Lung (tissue), 12 donors: Measurements from ENCODE around the gene OR5H6. TPM values are rescaled to one million over a fixed set of nuclear protein-coding genes. Genes with fewer than 3 reads are reported as not detected.

Source experiments
- ATAC-seq: fragments of 200-7000 bp; cut with Tn5 transposase; one replicate; pipeline ENCODE4 v1.9.1; 2020; ENCODE audit warnings: moderate number of reproducible peaks; ENCODE audit not compliant: insufficient read depth, low FRiP score
- DNase-seq, 3 donors: peaks; one replicate each; pipeline ENCODE4 v3.0.0-alpha.2; 2013 to 2017
- H3K27ac ChIP-seq, 2 donors: one replicate each; pipeline ENCODE4 v1.5.1; 2013; ENCODE audit warnings: mild to moderate bottlenecking in 2 of 2, moderate library complexity in 2 of 2, control low read depth in 1 of 2, inconsistent platforms in 1 of 2, low read depth in 1 of 2, low read length in 1 of 2
- H3K27me3 ChIP-seq, 3 donors: one replicate each; pipeline ENCODE4 v1.5.1; 2013; ENCODE audit warnings: low read length in 2 of 3; ENCODE audit not compliant: control insufficient read depth in 3 of 3, insufficient read depth in 3 of 3
- H3K36me3 ChIP-seq, 4 donors: one replicate each; pipeline ENCODE4 v1.5.1; 2013; ENCODE audit warnings: low read length in 4 of 4, mild to moderate bottlenecking in 1 of 4, moderate library complexity in 1 of 4; ENCODE audit not compliant: control insufficient read depth in 4 of 4, insufficient read depth in 4 of 4
- H3K4me1 ChIP-seq, 5 donors: one replicate each; pipeline ENCODE4 v1.5.1; 2013; ENCODE audit warnings: low read length in 5 of 5, mild to moderate bottlenecking in 2 of 5, moderate library complexity in 1 of 5; ENCODE audit not compliant: control insufficient read depth in 5 of 5, insufficient read depth in 5 of 5
- H3K4me3 ChIP-seq: one replicate; pipeline ENCODE4 v1.5.1; 2013; ENCODE audit warnings: mild to moderate bottlenecking, control low read depth, moderate library complexity
- H3K9ac ChIP-seq, 2 donors: one replicate each; pipeline ENCODE4 v1.5.1; 2013; ENCODE audit warnings: low read length in 2 of 2, control low read depth in 1 of 2; ENCODE audit not compliant: insufficient read depth in 1 of 2
- H3K9me3 ChIP-seq, 4 donors: one replicate each; pipeline ENCODE4 v1.5.1; 2013; ENCODE audit warnings: low read length in 3 of 4, mild to moderate bottlenecking in 1 of 4, moderate library complexity in 1 of 4; ENCODE audit not compliant: control insufficient read depth in 4 of 4, insufficient read depth in 3 of 4
- CTCF ChIP-seq: IDR thresholded peaks from 2 replicates; pipeline ENCODE4 v1.5.1; 2012; ENCODE audit warnings: mild to moderate bottlenecking; ENCODE audit errors: control extremely low read depth, extremely low read depth
- WGBS, 2 donors: extraction: QIAGEN DNeasy Blood & Tissue Kit; methylation state at CpG; one replicate each; pipeline ENCODE4 v1.1.7; 2013; 5-methylcytosine and 5-hydroxymethylcytosine counted together
- polyA plus RNA-seq, 2 donors: library from polyadenylated mRNA; stranded (reverse); fragments of 200-250 nt; gene quantifications; one replicate each; pipeline ENCODE4 v1.2.1, GENCODE V29; 2013
- total RNA-seq, 2 donors: library from RNA; depleted of rRNA in 1 of 2; stranded (reverse); fragments of >200 nt in 1 of 2; gene quantifications; one replicate each; pipeline ENCODE4 v1.2.1, GENCODE V29; 2014 to 2021
- donor health status: control.
- donor health status: control.
- donor health status: Bipolar disorder and iron deficiency.
- donor health status: healthy.
- donor health status: DM: yes; HTN: yes; CAD: no.

Gene OR5H6
- total and polyA plus RNA-seq, 4 donors, result not detected

DNA sequence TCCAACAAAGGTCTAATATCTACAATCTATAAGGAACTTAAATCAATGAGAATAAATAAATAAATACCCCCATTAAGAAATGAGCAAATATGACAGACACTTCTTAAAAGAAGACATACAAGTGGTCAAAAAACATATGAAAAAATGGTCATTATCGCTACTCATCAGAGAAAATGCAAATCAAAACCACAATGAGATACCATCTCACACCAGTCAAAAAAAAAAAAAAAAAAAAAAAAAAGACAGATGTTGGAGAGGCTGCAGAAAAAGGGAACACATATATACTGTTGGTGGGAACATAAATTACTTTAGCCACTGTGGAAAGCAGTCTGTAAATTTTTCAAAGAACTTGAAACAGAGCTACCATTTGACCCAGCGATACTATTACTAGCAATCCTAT is 31.6 kb upstream of the OR5H6 start:
- no peak for TF ChIP-seq CTCF
- Histone ChIP-seq H3K9ac (no peak overlapping the region), H3K27ac (no peak overlapping the region), H3K36me3 (no peaks in the 10 kb centered on the region), H3K4me1 (no peaks in the 10 kb centered on the region), H3K4me3 (no peak overlapping the region), H3K9me3 (no peaks in the 10 kb centered on the region), H3K27me3 (no peaks in the 10 kb centered on the region)
- WGBS, 2 donors, result 32 to 61% methylated on average over 2 of the region's 2 CpGs
- ATAC-seq (no peak), DNase-seq (no peak)

- 36 to 50% methylated on average over 5 of the region's 5 CpGs for WGBS, 2 donors
- Histone ChIP-seq H3K27ac (no peak overlapping the region), H3K9ac (no peak overlapping the region), H3K4me1 (no peaks in the 10 kb centered on the region), H3K27me3 (no peaks in the 10 kb centered on the region), H3K36me3 (no peaks in the 10 kb centered on the region), H3K4me3 (no peak overlapping the region), H3K9me3 (no peaks in the 10 kb centered on the region)
- ATAC-seq, result no peak
- DNase-seq, result no peak
- TF ChIP-seq CTCF, result no peak
Observed at GRCh38 chr3:98233468-98233867, 30.6 kb upstream of the OR5H6 start.

- H3K27ac ChIP-seq, result no peak overlapping the region
- no peak overlapping the region for H3K9ac ChIP-seq
- DNase-seq (peak in 2 of 3 donors; percentile 7 to 13), ATAC-seq (no peak)
- H3K4me3 ChIP-seq, result no peak overlapping the region
- H3K4me1 ChIP-seq, result no peaks in the 10 kb centered on the region
- H3K27me3 ChIP-seq, result no peaks in the 10 kb centered on the region
- no peaks in the 10 kb centered on the region for H3K36me3 ChIP-seq
- TF ChIP-seq CTCF, result no peak
- no peaks in the 10 kb centered on the region for H3K9me3 ChIP-seq
Observed at GRCh38 chr3:98240131-98240530, 23.9 kb upstream of the OR5H6 start.

DNA sequence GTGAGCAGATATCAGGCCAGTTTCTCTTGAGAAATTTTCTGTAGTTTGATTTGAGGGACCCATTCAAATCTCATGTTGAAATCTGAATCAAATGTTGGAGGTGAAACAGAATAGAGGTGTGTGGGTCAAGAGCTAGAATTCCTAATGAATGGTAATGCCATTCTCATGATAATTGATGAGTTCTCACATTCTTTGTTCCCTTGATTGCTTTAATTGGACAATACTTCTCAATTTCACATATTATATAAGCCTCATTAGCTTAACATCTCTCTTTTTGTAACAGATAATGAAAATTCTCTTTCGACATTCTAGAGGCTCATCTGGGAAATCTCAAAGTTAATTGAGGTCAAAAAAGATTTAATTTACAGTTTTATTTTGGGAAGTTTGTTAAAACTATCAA is 21.9 kb upstream of the OR5H6 start:
- TF ChIP-seq CTCF, result no peak

More for the DNA sequence above, 21.9 kb upstream of the OR5H6 start:
- Histone ChIP-seq H3K9ac (no peak overlapping the region), H3K36me3 (no peaks in the 10 kb centered on the region), H3K27me3 (no peaks in the 10 kb centered on the region), H3K4me1 (no peaks in the 10 kb centered on the region), H3K4me3 (no peak overlapping the region), H3K9me3 (peaks cover 0 to 2% (median 0%) of the 10 kb centered on the region in 4 donors), H3K27ac (no peak overlapping the region)
- no peak for DNase-seq
- ATAC-seq, result no peak
- WGBS, 2 donors, result 86 to 93% methylated on average over 1 of the region's 1 CpG
